ENCODE data around the gene ITPR2. TPM values are rescaled to one million over a fixed set of nuclear protein-coding genes. Genes with fewer than 3 reads are reported as not detected.

ITPR2 gene
- polyA plus RNA-seq, 1 of the 3 experiments (the other 2 are of a cell fraction) = 2.3 TPM

DNA sequence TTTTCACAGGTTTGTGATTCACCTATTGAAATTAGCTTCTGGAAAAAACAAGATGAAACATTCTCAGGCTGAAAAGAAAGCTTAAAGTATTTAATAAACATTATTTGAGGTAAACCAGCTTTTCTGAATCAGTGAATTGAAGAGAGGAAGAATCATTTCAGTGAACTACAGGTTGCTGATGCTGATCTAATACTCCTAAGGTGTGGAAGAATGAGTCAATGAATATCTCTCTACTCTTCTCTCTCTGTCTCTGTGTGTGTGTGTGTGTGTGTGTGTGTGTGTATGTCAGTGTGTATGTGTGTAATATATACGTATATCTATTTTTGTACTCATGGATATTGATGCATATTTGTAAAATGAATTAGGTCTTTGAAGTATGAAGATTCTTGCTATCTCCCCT lies 325.4 kb downstream of the ITPR2 start:
- Histone ChIP-seq H3K4me1 (ENCODE audit: control insufficient read depth in 1 of 2, insufficient read depth in 2 of 2, low read depth in 1 of 2, low read length in 1 of 2) (peaks cover 0 to 5% of the 10 kb centered on the region in 2 experiments; a peak in 1 of 4 replicates), H3F3A (replicated peaks; ENCODE audit: insufficient read depth) (no peaks in the 10 kb centered on the region), H3K9me3 (no peaks in the 10 kb centered on the region), H2AFZ (ENCODE audit: low read depth) (no peak overlapping the region), H3K4me2 (no peak overlapping the region), H3K27ac (ENCODE audit: low read depth in 2 of 2, low read length in 1 of 2) (no peak overlapping the region), H3K79me2 (ENCODE audit: insufficient read depth) (no peaks in the 10 kb centered on the region), H4K20me1 (ENCODE audit: insufficient read depth) (no peaks in the 10 kb centered on the region), H3K9ac (no peak overlapping the region), H3K36me3 (replicated peaks in 1 of 2; ENCODE audit: control insufficient read depth in 1 of 2, insufficient read depth in 2 of 2, low read length in 1 of 2) (no peaks in the 10 kb centered on the region), H3K9me2 (no peaks in the 10 kb centered on the region), H3K27me3 (ENCODE audit: insufficient read depth) (no peaks in the 10 kb centered on the region), H3K4me3 (ENCODE audit: low read depth in 2 of 2, low read length in 1 of 2) (no peak overlapping the region)
- WGBS (ENCODE audit: low lambda C conversion rate) = 95% methylated on average over 1 of the region's 1 CpG
- CTCF ChIA-PET = interaction anchor here (1.5 kb wide), 1 partner anchor 21 kb away, joined by 3 read pairs; no protein-coding TSS in a partner anchor
- no peak for DNase-seq
- POLR2A ChIA-PET = no interaction called here
- TF ChIP-seq RFX5 (IDR thresholded peaks at IDR 0.05; ENCODE audit: low read length) = no peak
- TF ChIP-seq REST (IDR thresholded peaks at IDR 0.05; ENCODE audit: low read depth, low read length) = no peak
- TF ChIP-seq NRF1 (IDR thresholded peaks at IDR 0.05; ENCODE audit: low read depth, low read length) = no peak
- no peak for TF ChIP-seq RXRA (IDR thresholded peaks at IDR 0.05; ENCODE audit: borderline replicate concordance, low read depth)
- TF ChIP-seq MXI1 (IDR thresholded peaks at IDR 0.05; ENCODE audit: low read depth, low read length) = no peak
- no peak for TF ChIP-seq JUND (IDR thresholded peaks at IDR 0.05)
- TF ChIP-seq, protein P1, sequence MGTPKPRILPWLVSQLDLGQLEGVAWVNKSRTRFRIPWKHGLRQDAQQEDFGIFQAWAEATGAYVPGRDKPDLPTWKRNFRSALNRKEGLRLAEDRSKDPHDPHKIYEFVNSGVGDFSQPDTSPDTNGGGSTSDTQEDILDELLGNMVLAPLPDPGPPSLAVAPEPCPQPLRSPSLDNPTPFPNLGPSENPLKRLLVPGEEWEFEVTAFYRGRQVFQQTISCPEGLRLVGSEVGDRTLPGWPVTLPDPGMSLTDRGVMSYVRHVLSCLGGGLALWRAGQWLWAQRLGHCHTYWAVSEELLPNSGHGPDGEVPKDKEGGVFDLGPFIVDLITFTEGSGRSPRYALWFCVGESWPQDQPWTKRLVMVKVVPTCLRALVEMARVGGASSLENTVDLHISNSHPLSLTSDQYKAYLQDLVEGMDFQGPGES (IDR thresholded peaks at IDR 0.05; ENCODE audit: low read depth, low read length) = no peak
- TF ChIP-seq GATA2 (CRISPR knock-in tag; IDR thresholded peaks at IDR 0.05) = no peak
- TF ChIP-seq ELF1 (IDR thresholded peaks at IDR 0.05) = no peak
- TF ChIP-seq POLR2AphosphoS5 (IDR thresholded peaks at IDR 0.05; ENCODE audit: low read depth, low read length) = no peak
- TF ChIP-seq SMC3 (IDR thresholded peaks at IDR 0.05; ENCODE audit: low read depth, low read length) = no peak
- TF ChIP-seq FOSL2 (IDR thresholded peaks at IDR 0.05; ENCODE audit: borderline replicate concordance, low read depth) = no peak
- TF ChIP-seq, protein P2, sequence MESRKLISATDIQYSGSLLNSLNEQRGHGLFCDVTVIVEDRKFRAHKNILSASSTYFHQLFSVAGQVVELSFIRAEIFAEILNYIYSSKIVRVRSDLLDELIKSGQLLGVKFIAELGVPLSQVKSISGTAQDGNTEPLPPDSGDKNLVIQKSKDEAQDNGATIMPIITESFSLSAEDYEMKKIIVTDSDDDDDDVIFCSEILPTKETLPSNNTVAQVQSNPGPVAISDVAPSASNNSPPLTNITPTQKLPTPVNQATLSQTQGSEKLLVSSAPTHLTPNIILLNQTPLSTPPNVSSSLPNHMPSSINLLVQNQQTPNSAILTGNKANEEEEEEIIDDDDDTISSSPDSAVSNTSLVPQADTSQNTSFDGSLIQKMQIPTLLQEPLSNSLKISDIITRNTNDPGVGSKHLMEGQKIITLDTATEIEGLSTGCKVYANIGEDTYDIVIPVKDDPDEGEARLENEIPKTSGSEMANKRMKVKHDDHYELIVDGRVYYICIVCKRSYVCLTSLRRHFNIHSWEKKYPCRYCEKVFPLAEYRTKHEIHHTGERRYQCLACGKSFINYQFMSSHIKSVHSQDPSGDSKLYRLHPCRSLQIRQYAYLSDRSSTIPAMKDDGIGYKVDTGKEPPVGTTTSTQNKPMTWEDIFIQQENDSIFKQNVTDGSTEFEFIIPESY (IDR thresholded peaks at IDR 0.05; ENCODE audit: borderline replicate concordance, low read depth) = no peak
- no peak for TF ChIP-seq TAF1 (IDR thresholded peaks at IDR 0.05; ENCODE audit: borderline replicate concordance, low read depth, low read length)
- TF ChIP-seq GABPA (IDR thresholded peaks at IDR 0.05; ENCODE audit: low read depth) = no peak
- TF ChIP-seq SIN3A (IDR thresholded peaks at IDR 0.05; ENCODE audit: borderline replicate concordance, low read depth, low read length) = no peak
- TF ChIP-seq RAD21 (IDR thresholded peaks at IDR 0.05; ENCODE audit: low read length) = no peak
- TF ChIP-seq, protein P3, sequence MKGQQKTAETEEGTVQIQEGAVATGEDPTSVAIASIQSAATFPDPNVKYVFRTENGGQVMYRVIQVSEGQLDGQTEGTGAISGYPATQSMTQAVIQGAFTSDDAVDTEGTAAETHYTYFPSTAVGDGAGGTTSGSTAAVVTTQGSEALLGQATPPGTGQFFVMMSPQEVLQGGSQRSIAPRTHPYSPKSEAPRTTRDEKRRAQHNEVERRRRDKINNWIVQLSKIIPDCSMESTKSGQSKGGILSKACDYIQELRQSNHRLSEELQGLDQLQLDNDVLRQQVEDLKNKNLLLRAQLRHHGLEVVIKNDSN (IDR thresholded peaks at IDR 0.05; ENCODE audit: borderline replicate concordance, low read depth) = no peak
- TF ChIP-seq RCOR1 (IDR thresholded peaks at IDR 0.05; ENCODE audit: low read length) = no peak
